C1 segment of cervical spinal cord (tissue), 14 donors: ENCODE data around the gene VDR.
A peak's percentile ranks its signal among the peaks of the same experiment; 100 is the strongest.

Experiments used
- DNase-seq, 14 donors: peaks; one replicate each; lab custom pipeline; 2025; lab: John Stamatoyannopoulos, UW

The VDR gene

DNA sequence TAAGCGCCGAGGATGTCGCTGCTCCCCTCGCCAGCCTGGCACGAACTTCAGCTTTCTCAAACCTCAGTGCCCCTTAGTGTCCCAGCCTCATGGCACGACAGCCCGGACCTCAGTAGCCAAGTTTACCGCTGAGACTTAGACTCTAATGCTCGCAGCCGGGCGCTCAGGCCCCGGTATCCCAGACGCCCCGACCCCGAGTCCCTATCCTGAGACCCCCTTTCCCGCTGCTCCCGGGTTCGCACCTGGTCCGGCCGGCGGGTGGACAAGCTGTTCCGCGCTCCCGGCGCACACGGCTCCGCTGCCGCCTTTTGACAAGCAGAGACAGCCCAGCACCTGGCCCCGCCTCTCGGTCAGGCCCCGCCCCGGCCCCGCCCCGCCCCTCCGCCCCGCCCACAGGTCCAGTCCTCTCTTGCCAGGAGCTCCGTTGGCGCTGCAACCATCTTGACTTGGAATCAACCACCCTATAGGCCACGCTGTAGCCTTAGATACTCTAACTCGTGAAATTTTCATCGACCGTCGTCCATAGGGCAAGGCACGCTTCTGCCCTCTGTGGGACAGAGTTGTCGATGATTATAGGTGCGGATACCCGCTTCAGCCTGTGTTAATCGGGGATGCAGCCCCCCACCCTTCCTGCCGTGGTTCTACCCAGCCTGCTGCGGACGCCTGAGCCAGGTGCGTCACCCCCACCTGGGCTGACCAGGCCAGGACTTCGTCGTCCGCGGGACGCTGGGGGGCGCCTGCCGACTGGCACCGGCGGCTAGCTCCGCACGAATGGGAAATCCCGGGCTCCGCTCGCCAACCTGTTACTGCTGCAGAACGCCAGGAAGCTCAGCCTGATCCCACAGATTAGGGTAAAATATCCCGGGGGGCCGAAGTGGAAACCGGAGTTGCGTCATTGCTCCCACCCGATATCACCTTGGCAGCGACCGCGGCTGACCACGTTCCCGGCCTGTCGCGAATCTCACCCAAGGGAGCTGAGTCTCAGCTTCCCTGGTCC, at the start of gene VDR:
TSS of gene VDR (minus strand) at position 282 of the 997 bp plus-strand sequence. CDS start 25,881 bp downstream, outside the sequence.
- DNase-seq: peak in 9 of 14 donors; percentile 15 to 69 (median 32)

DNA sequence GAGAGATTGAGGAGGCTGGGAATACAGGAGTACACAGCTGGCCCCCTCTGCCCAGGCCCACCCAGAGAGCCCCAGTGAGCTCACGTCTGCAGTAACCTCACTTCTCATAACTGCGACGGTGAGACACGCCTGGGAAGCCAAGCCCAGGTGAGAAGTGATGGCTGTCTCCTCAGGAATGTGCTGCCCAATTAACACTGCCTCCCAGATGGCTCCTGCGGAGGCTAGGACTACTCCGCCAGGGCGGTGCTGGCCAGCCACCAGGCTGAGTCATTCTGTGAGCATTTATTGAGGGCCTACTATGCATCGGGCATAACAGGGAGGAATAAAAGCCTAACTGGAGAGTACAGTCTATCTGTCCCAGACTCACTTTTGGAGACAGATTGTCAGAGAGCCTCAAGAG, 49.3 kb upstream of the VDR start:
- no peak for DNase-seq

DNA sequence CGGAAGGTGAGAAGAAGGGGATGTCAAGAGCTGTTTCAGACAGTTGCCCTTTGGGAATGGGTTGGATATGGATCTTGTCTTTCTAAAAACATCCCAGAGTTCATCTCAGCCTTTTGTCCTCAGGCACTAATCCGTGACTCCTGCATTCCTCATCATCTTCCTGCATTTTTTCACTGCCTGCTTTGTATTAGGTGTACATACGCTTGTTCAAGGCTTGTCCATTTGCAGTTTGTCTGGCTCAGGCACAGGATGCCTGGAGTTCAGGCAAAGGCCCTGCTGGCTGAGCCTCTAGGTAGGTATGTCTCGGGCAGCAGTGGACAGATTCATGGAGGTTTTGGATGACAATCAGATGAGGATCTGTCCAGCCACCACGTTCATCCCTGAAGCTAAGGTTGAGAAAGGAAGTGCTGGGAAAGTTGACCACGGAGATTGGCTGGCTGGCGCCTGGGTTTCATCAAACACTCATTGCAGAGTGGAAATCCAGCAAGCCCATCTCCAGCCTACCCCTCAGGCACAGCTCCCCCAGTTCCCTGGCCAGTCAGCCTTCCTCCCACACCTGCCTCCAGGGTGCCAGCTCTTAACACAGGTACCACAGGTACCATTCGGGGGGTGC, 46.2 kb upstream of the VDR start:
- DNase-seq: no peak

DNA sequence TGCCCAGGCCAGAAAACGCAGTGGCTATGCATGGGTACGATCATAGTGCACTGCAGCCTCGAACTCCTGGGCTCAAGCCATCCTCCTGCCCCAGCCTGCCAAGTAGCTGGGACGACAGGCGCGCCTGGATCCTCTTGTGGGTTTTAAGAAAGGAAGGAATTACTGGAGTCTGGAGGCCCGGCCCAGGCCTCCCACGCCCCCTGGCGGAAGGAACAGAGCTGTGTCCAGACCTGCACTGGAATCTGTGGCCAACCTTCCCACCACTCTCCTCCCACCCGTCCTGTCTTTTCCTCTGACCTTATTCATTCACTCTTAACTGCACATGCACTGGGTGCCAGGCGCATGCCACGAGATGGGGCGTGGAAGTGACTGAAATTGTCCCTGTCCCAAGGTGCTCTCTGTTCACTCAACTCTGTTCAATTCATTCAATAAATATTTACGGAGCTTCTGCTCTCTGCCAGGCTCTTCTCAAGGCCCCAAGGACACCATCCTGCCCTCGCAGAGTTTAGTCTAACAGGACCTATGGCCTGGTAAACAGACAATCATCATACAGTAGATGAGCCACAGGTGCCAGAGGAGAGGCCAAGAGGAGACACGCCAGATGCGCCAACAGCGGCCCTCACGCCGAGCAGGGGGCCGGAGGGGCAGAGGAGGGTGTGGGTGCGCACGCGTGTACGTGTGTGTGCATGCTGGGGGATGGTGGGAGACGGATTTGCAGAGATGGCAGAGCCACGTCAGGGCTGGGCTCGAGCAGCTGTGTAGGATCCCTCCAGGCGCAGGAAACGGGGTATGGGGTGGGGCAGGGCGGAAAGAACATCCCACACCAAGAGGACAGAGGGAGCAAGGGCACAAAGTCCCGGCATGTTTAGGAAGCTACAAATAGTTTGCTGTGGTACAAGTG, 44.9 kb upstream of the VDR start:
- DNase-seq: peak in 7 of 14 donors; percentile 0 to 45 (median 17)

DNA sequence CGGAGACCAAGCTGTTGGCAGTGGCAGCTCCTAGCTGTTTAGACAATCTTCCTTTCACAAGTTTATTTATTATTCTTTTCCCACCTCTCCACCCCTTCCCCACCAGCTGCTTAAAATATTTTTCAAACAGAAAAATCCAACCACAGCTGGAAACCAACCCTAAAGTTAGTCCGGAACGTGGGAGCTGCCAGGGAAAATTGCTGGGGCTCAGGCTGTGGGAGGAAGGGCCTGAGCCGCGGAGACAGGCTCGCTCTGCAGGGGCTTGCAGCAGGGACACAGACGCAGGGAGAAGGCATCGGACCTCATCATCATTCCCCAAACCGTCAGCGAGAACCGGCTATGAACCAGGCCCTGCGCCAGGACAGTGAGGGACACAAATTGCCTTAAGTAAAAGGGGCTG, 42.5 kb upstream of the VDR start:
- no peak for DNase-seq

DNA sequence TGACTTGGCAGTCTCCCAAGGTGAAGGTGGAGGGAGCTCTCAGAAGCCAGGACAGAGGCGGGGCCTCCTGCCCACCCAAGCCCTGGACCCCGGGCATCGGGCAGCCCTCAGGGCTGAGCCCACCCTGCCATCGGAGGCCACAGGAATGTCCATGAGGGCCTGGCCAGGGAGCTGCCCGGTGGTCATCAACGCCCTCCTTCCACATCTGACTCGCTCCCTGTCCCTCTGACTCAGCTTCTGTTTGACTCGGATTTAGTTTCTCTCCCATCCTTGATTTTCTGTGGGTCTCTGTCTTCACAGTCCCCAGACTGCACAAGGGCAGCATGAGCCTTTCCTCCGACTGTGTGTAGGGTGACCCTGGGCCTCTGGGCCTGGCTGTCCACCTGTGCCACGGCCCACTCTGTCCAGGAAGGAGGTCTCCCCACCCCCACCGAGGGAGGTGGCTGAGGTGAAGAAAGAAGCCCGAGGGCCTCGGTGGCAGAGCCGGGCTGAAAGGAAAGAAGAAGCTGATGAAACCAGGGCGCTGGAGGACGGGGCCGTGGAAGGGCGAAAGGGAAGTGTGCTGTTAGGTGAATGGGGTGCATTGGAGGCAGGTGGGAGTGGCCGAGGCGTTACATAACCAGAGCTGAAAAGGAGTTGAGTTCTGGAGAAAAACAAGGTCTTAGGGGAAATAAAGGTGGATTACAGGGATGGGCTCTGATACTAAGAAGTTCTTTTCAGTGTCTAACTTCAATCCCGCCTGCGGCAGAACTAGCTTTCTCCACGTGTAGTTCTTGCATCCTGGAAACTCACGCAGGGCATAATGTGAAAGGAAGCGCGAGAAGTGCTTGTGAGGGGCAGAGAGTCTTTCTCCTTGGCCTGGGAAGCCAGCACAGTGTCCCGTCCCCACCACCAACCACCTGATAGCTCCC, 41.9 kb upstream of the VDR start:
- no peak for DNase-seq

DNA sequence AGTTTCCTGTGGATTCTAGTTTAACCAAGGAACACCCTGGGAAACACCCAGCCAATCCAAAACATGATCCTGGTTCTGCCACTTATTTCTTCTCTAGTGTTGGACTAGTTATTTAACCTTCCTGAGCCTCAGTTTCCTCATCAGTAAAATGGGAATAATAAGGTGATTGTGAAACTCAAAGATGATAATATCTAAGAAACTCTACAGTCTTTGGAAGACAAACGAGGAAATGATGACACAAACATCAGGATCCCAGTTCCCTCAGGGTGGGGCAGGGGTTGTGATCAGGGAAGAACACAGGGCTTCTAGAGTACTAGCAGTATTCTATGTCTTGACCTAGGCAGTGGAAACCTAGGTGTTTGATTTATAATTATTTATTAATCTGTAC, 40.5 kb upstream of the VDR start:
- no peak for DNase-seq

DNA sequence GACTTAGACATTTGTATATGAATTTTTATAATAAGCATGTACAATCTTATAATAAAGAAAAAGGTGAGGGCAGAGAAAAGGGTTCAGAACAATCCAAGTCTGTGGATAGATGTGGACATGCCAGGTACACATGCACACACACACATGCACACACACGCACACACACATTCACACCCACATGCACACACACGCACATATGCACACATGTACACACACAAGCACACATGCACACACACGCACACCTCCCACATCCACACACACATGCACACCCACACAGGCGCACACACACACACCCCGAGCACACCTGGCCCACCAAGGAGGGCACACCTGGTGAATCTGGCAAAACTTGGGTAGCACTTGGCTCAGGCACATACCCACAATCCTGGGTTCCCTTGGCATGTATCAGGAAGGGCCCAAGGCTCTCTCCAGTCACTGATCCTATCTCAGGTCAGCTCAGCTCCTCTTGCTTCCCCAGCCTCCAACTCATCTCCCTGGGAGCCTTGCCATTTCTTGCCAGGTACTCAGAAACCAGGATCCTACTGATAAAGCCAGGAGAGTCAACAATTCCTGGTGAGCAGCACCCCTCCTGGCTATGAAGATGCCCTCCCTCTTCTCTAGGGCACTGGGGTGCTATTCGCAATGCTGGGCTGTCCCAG, 40.0 kb upstream of the VDR start:
- DNase-seq: no peak

DNA sequence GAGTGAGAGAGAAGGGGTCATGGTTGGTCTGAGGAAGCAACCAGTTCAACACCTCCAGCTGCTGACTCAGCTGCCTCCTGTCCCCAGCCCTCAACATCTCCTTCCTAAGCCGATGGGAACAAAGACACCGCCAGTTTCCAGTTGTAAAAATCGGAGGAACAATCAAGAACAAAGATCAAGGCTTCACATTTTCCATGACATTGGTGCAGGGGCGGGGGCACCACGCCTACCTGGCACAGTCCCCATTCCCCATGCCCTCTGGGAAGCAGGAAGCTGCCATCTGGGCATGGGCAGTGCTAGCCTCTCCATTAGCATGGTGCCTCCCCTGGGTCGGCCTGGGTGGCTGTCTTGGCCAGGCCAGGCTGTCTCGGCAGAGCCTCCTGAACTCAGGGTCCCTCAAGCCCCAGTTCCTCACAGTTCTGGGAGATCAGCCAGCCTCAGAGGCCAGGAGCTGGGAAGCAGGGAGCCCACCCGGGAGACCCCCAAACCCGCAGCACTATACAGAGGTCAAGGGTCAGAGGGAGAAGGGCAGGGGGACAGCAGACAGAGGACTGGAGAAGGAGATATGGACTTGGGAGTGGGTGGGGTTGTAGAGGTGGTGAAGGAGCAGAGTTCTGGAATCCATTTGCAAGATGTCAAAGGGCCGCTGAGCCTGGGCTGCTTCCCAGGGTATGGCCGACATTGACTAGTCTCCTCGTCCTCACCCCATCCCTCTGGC, 39.0 kb upstream of the VDR start:
- no peak for DNase-seq

DNA sequence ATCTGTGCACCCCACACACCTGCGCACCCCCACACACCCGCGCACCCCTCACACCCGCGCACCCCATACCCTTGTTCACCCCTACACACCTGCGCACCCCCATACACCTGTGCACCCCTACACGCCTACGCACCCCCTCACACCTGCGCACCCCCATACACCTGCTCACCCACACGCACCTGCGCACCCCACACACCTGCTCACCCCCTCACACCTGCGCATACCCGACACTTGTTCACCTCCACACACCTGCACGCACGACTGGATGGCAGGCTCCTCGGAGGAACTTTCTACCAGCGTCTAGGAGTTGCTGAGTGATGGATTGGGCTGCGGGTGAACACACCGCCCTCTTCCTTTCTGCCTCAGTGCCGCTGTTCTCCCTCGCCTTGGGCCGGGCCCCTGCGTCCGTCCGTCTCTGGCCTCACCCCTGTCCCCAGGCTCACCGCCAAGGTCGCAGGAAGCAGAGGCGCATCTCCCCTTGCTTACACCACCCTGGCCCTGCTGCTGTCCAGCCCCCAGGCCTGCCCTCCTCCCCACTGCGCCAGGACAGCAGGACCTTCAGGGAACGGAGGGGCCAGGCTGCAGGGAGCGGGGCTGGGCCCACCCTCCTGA, 37.9 kb upstream of the VDR start:
- no peak for DNase-seq

DNA sequence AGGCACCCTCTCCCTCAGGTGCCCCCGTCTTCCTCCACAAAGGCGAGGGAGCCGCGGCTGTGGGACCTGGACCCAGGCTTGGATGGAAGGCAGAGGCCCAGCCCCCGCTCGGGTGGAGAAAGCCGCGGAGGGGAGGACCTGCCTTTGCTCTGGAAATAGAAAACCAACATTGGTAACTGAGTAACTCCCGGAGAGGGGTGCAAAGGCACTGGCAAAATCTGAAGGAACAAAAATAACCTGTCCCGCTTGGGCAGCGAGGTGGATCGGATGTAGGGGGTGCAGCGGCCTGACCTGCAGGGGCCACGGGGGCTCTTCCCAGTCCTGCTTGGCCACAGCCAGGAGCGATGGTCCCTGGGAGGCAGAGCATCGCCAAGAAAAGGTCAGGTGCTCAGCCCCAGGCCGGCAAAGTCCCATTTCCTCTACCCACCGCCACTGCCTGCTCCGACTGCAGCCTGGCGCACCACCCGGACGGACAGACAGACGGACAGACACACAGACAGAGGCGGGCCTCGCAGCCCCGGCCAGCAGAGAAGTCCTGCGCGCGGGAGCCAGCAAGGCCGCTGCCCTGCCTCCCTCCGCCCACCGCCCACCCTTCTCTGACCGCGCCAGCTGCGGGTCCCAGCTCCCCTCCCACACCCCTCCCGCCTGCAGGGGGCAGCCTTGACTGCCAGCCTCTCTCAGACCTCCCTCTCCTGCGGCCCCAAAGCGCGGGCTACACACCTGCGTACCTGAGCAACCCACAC, 37.2 kb upstream of the VDR start:
- no peak for DNase-seq

DNA sequence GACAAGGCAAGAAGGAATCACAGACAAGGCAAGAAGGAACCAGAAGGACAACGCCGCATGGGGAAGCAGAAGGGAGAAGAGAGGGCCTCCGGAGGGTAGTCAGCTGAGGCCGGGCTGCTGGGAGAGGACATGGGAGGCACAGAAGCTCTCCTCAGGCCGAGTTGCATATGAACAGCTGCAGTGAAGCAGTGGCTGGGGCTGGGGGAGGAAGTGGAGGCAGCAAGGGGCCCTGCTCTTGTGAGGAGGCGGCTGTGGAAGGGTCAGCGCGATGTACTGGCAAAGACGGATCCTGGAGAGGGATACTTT, 36.6 kb upstream of the VDR start:
- DNase-seq: no peak

DNA sequence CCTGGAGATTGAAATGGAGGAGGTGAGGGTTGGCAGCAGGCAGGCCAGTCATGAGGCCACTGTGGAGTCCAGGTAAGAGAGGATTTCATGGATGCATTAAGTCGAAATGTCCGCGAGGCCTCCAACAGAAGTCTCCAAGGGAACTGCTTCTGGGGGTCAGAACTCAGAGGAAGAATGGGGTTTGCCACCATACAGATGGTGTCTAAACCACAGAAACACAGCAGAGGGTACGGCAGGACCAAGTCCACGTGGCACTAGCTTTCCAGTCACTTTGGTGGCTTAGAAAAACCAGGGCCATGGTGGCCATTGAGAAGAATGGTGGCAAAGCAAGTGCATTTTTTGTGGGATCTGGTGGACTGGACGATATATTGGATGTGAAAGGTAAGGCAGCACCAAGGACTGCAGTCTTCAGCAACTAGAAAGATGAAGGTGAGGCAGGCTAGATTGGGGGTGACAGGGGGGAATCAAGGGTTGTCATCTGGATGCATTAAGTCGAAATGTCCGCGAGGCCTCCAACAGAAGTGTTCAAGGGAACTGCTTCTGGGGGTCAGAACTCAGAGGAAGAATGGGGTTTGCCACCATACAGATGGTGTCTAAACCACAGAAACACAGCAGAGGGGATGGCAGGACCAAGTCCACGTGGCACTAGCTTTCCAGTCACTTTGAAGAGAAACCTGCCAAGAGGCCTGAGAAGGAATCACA, 36.1 kb upstream of the VDR start:
- no peak for DNase-seq

DNA sequence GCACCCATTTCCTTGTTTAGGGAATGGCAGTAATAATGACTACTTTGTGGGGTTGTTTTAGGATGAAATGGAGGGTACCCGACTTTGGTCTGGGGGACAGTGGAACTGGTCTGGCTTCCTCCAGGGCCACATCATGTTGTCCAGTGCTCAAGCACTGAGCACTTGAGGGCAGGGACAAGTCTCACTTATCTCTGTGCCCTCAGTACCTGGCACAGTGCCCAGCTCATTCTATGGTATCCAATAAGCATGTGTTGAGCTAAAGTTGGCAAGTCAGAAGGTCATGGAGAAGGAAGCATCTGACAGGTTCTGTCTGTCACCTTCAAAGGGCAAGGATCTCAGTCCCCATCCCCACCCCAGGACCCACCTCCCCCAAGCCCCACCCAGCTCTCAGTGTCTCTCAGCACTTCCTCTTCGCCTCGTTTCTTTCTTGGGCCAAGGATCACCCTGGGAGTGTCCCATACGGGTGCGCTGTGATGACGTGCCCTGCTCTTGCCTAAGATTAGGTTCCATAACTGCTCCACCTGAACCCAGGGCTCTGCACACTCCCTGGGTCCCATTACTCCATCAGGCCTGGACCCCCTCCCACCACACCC, 34.3 kb upstream of the VDR start:
- no peak for DNase-seq

DNA sequence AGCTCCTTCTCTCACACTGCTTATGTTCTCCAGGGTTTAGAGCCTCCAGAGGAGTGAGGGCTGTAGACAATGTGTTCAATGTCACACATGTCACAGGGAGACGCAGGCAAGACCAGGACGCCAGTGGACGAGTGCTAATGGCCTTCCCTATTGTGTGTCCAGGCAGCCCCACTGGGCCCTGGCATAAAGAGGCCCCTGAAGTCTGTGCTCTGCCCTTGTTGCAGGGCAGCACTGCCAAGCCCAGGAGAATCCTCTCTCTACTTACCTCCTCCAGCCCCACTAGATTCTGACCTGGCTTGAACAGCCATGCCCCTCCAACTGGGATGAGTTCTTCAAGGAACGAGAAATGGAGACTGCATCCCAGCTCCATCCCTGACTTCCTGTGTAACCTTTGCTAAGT, 33.8 kb upstream of the VDR start:
- no peak for DNase-seq

DNA sequence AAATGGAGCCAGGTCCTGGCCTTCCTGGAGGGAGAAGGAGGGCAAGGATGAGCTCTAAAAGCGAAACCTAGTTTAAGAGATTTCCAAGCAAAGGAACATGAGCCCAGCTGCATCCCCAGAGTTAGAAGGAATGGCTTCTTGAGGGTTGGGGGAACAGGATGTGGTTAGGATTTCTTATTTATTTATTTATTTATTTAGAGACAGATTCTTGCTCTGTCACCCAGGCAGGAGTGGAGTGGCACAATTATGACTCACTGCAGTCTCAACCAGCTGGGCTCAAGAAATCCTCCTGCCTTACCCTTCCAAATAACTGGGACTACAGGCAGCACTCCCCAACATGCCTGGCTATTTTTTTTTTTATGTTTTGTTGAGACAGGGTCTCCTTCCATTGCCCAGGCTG, 33.3 kb upstream of the VDR start:
- no peak for DNase-seq

DNA sequence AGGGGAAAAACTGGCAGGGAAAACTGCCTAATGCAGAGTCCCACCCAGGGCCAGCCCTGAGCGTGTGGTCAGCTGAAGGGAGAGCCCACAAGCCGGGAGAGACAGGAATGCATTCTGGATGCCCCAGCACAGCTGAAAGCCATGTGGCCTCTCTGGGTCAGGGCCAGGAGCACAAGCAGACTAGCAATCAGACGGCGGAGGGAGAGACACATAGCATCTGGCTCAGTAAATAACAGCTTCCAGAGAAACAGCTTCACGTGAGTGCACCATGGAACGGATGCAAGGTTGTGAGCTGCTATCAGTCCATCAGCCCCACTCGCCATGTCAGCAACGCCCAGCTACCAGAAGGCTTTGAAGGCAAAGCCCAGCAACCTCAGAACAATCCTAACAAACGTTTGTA, 30.4 kb upstream of the VDR start:
- DNase-seq: peak in 1 of 14 donors; percentile 5

DNA sequence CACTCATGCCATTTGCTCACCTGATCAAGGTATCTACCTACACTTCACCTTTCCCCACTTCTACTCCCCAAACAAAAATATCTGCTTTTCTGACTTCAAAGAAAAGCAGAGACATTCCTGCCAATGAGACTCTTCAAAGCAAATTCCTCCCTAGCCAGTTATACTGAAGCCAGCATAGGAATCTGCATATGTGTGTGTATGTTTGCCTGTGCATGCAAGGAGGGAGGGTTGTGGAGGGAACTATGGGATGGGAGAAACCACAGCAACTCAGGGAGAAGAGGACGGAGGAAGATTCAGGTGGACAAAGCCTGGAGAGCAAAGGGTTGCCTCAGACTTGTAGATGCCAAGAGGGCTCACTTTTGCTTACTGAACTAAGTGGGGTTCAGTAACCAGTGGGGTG, 26.4 kb upstream of the VDR start:
- DNase-seq: no peak
